GM23248 (cell line): ENCODE measurements around the gene IGSF21. TPM values are rescaled to one million over a fixed set of nuclear protein-coding genes. Genes with fewer than 3 reads are reported as not detected.

Experiments used
- DNase-seq: peaks from one replicate; pipeline ENCODE4 v3.0.0-alpha.2; 2015
- H2AFZ ChIP-seq: fragments of 200-600 bp; sonication (generic); 2 replicates; pipeline ENCODE4 v1.6.1; 2016; ENCODE audit warnings: antibody characterized with exemption
- H3F3A ChIP-seq: fragments of 200-600 bp; sonication (generic); 2 replicates; pipeline ENCODE4 v1.6.1; 2016; ENCODE audit warnings: mild to moderate bottlenecking, antibody characterized with exemption, mixed run types; ENCODE audit not compliant: insufficient read depth
- H3K27ac ChIP-seq: fragments of 200-600 bp; sonication (generic); 2 replicates; pipeline ENCODE4 v1.5.1; 2016; ENCODE audit warnings: mild to moderate bottlenecking
- H3K27me3 ChIP-seq: fragments of 200-600 bp; sonication (generic); replicated peaks from 2 replicates; pipeline ENCODE4 v1.6.1; 2016; ENCODE audit warnings: mild to moderate bottlenecking; ENCODE audit not compliant: insufficient read depth
- H3K36me3 ChIP-seq: fragments of 200-600 bp; sonication (generic); 2 replicates; pipeline ENCODE4 v1.6.1; 2016; ENCODE audit warnings: low read depth, mild to moderate bottlenecking
- H3K4me1 ChIP-seq: fragments of 200-600 bp; sonication (generic); 2 replicates; pipeline ENCODE4 v1.6.1; 2016; ENCODE audit warnings: mild to moderate bottlenecking; ENCODE audit not compliant: insufficient read depth
- H3K4me2 ChIP-seq: fragments of 200-600 bp; sonication (generic); one replicate; pipeline ENCODE4 v1.6.1; 2016; ENCODE audit warnings: mild to moderate bottlenecking; ENCODE audit not compliant: unreplicated experiment
- H3K4me3 ChIP-seq: fragments of 200-600 bp; sonication (generic); 2 replicates; pipeline ENCODE4 v1.5.1; 2016; ENCODE audit warnings: mild to moderate bottlenecking
- H3K79me2 ChIP-seq: fragments of 200-600 bp; sonication (generic); 2 replicates; pipeline ENCODE4 v1.6.1; 2016; ENCODE audit warnings: mild to moderate bottlenecking; ENCODE audit not compliant: insufficient read depth
- H3K9ac ChIP-seq: fragments of 200-600 bp; sonication (generic); 2 replicates; pipeline ENCODE4 v1.6.1; 2016; ENCODE audit warnings: mild to moderate bottlenecking
- H3K9me2 ChIP-seq: fragments of 200-600 bp; sonication (generic); 2 replicates; pipeline ENCODE4 v1.6.1; 2016; ENCODE audit warnings: mixed run types, mild to moderate bottlenecking, moderate library complexity; ENCODE audit not compliant: insufficient read depth
- H3K9me3 ChIP-seq: fragments of 200-600 bp; sonication (generic); one replicate; pipeline ENCODE4 v1.6.1; 2017; ENCODE audit warnings: low read depth
- H4K20me1 ChIP-seq: fragments of 200-600 bp; sonication (generic); 2 replicates; pipeline ENCODE4 v1.6.0; 2016; ENCODE audit not compliant: insufficient read depth
- EZH2 ChIP-seq: fragments of 200-600 bp; sonication (generic); IDR thresholded peaks from 2 replicates; pipeline ENCODE4 v1.6.1; 2018; ENCODE audit warnings: antibody characterized with exemption, mild to moderate bottlenecking; ENCODE audit not compliant: insufficient read depth, poor library complexity, severe bottlenecking
- EZH2phosphoT487 ChIP-seq: fragments of 200-600 bp; sonication (generic); IDR thresholded peaks from 2 replicates; pipeline ENCODE4 v1.6.1; 2018; ENCODE audit warnings: antibody characterized with exemption, moderate library complexity, mild to moderate bottlenecking, low read depth; ENCODE audit not compliant: insufficient read depth
- WGBS, 2 experiments: methylation state at CpG; one replicate each; pipeline ENCODE4 v1.1.6; 2015 to 2017; ENCODE audit warnings: low lambda C conversion rate in 2 of 2, low coverage in 1 of 2; ENCODE audit errors: missing lambda C conversion rate in 2 of 2; 5-methylcytosine and 5-hydroxymethylcytosine counted together
- in situ Hi-C: fragments of 300-500 bp; cut with MboI; formaldehyde crosslinking; loops from 2 replicates; pipeline ENCODE4 v1.15.0; 2020
- polyA plus RNA-seq: library from polyadenylated mRNA; unstranded; fragments of >200 nt; fragmentation: Nextera tagmentation; extraction: Ambion mirVana; gene quantifications from 2 replicates; pipeline ENCODE4 v1.2.1, GENCODE V29; 2016
- total RNA-seq: library from RNA; depleted of rRNA; stranded (reverse); fragments of >200 nt; shearing (Covaris generic); gene quantifications from 2 replicates; pipeline ENCODE4 v1.2.3, GENCODE V29; 2014

The IGSF21 gene
- total and polyA plus RNA-seq, 2 experiments from 2014 or later = not detected

DNA sequence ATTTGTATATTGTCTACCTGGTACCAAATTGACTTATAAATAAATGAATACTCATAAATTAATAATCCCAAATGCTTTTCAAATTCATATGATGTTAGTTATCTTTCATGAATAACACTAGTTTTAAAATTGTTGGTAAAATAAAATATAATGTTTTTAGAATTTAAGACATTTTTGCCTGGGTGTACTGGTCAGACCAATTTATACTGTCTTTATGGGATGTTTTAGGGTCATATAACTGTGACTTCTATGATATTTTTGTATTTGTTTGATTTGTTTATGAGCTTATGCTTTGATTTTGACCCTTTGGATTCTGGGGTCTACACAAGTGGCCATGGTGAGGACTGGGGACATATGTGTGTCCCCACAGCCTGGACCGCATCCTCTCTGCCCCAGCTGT is 319.0 kb downstream of the IGSF21 start:
- no peaks in the 10 kb centered on the region for H3K9me2 ChIP-seq
- no peak overlapping the region for H2AFZ ChIP-seq
- DNase-seq = no peak
- TF ChIP-seq EZH2 (no peak), EZH2phosphoT487 (no peak)
- no peak overlapping the region for H3K27ac ChIP-seq
- no peaks in the 10 kb centered on the region for H3K4me1 ChIP-seq
- no peaks in the 10 kb centered on the region for H3K27me3 ChIP-seq
- H3F3A ChIP-seq = no peaks in the 10 kb centered on the region
- in situ Hi-C loops = no loop called here
- H3K36me3 ChIP-seq = no peaks in the 10 kb centered on the region
- H3K9me3 ChIP-seq = no peaks in the 10 kb centered on the region
- no peak overlapping the region for H3K4me3 ChIP-seq
- 11 to 33% methylated on average over 1 of the region's 1 CpG for WGBS, 2 experiments
- H3K4me2 ChIP-seq = no peak overlapping the region
- H3K79me2 ChIP-seq = no peaks in the 10 kb centered on the region
- no peak overlapping the region for H3K9ac ChIP-seq
- H4K20me1 ChIP-seq = no peaks in the 10 kb centered on the region
